ENCODE measurements around the gene SETDB1. TPM values are rescaled to one million over a fixed set of nuclear protein-coding genes. Genes with fewer than 3 reads are reported as not detected.

The SETDB1 gene
- total and polyA plus RNA-seq, 2 of the 8 experiments (the other 6 are each of a cell fraction or from before 2014, with no cell fraction given) = 27.5 to 48.8 TPM

- Histone ChIP-seq H3K79me1 (ENCODE audit: low read depth, low read length) (no peaks in the 10 kb centered on the region), H3K36me3 (ENCODE audit: control insufficient read depth in 2 of 4, insufficient read depth in 4 of 4, low read length in 3 of 4) (peaks cover 0 to 4% (median 1%) of the 10 kb centered on the region in 4 experiments; a peak in 2 of 8 replicates), H3K27ac (ENCODE audit: low read depth, low read length) (no peak overlapping the region), H4K8ac (ENCODE audit: extremely low read depth, insufficient read depth, low read length) (no peak overlapping the region), H4K91ac (replicated peaks; ENCODE audit: insufficient read length, low read length) (no peak overlapping the region), H2BK12ac (ENCODE audit: low read depth, low read length) (no peak overlapping the region), H3K27me3 (replicated peaks in 1 of 4; ENCODE audit: control insufficient read depth in 3 of 4, extremely low read depth in 1 of 4, insufficient read depth in 3 of 4, low read length in 3 of 4) (no peaks in the 10 kb centered on the region), H3K4me1 (replicated peaks in 1 of 4; ENCODE audit: control insufficient read depth in 3 of 4, insufficient read depth in 4 of 4, low read length in 3 of 4) (peaks cover 5 to 9% (median 8%) of the 10 kb centered on the region in 4 experiments; a peak in 6 of 7 replicates), H3K14ac (ENCODE audit: insufficient read length) (no peak overlapping the region), H3K4ac (replicated peaks; ENCODE audit: insufficient read length, low read depth, low read length) (no peak overlapping the region), H3K4me2 (ENCODE audit: insufficient read depth in 1 of 2, low read depth in 2 of 2, low read length in 2 of 2) (no peak overlapping the region), H4K5ac (ENCODE audit: insufficient read length, low read depth, low read length) (no peak overlapping the region), H3K23me2 (ENCODE audit: low read depth, low read length) (peaks cover 3% of the 10 kb centered on the region; the same call in 1 of the 2 replicates), H3K9ac (replicated peaks in 1 of 4; ENCODE audit: extremely low read depth in 1 of 4, low read depth in 3 of 4, low read length in 3 of 4) (no peak overlapping the region), H3K79me2 (ENCODE audit: control insufficient read depth in 1 of 2, insufficient read depth in 2 of 2, low read length in 2 of 2) (no peaks in the 10 kb centered on the region), H2BK20ac (ENCODE audit: low read length) (no peak overlapping the region), H2AFZ (ENCODE audit: low read length) (no peak overlapping the region), H4K20me1 (replicated peaks in 1 of 2; ENCODE audit: control insufficient read depth in 1 of 2, insufficient read depth in 2 of 2, low read length in 2 of 2) (no peaks in the 10 kb centered on the region), H3K18ac (ENCODE audit: extremely low read depth, low read length) (no peak overlapping the region), H2BK15ac (ENCODE audit: low read length) (no peak overlapping the region), H2BK120ac (replicated peaks; ENCODE audit: low read depth, low read length) (no peak overlapping the region), H3K9me3 (ENCODE audit: insufficient read depth in 2 of 2, low read depth in 1 of 2, low read length in 1 of 2) (no peaks in the 10 kb centered on the region), H3K4me3 (ENCODE audit: extremely low read depth in 1 of 4, insufficient read depth in 2 of 4, low read depth in 3 of 4, low read length in 4 of 4) (no peak overlapping the region), H3K23ac (ENCODE audit: insufficient read length) (no peak overlapping the region), H2AK5ac (ENCODE audit: low read depth, low read length) (no peak overlapping the region), H3K56ac (replicated peaks; ENCODE audit: insufficient read length, low read depth, low read length) (no peak overlapping the region), H2BK5ac (ENCODE audit: low read depth, low read length) (no peak overlapping the region)
- ChIA-PET POLR2A (ENCODE audit: partially characterized antibody) (interaction anchor here (1.2 to 1.7 kb wide), 3 partner anchors 22 to 388 kb away, joined by 3 to 5 read pairs (median 4); partner anchors contain the start of gene ANXA9), CTCF (ENCODE audit: partially characterized antibody) (interaction anchor here (0.9 to 7.8 kb wide), 4 partner anchors 8 to 154 kb away, joined by 3 to 142 read pairs (median 44); partner anchors contain the start of genes ANXA9 and TNFAIP8L2)
- no peak for FAIRE-seq
- no peak for TF ChIP-seq TEAD4 (IDR thresholded peaks at IDR 0.05; ENCODE audit: low read depth, low read length)
- TF ChIP-seq RFX5 (IDR thresholded peaks at IDR 0.05; ENCODE audit: borderline replicate concordance, low read depth, low read length) = no peak
- DNase-seq (ENCODE audit: low read depth in 1 of 2, low spot score in 2 of 2) = no peak
Measured at GRCh38 chr1:151003180-151003579, 77.0 kb downstream of the SETDB1 start.

Measured in H1 (cell line).